ENCODE data around the gene PAPPA2. TPM values are rescaled to one million over a fixed set of nuclear protein-coding genes. Genes with fewer than 3 reads are reported as not detected.

PAPPA2 gene
- total RNA-seq, 1 experiment from 2014 or later = not detected

GRCh38 chr1:176568185-176568584, 105.2 kb downstream of the PAPPA2 start:
- intact Hi-C loops (cut with micrococcal nuclease) = no loop called here
- H3K4me2 ChIP-seq (ENCODE audit: low read length) = no peak overlapping the region
- no TSS peak for BruUV-seq (replicated peaks)
- no peaks in the 10 kb centered on the region for H3K9me3 ChIP-seq (ENCODE audit: low read length)
- H3K36me3 ChIP-seq (ENCODE audit: low read depth, low read length) = no peaks in the 10 kb centered on the region
- TF ChIP-seq EZH2phosphoT487 (IDR thresholded peaks at IDR 0.05; ENCODE audit: borderline replicate concordance, low read length) (no peak), CTCF (conservative IDR thresholded peaks at IDR 0.05; ENCODE audit: low read depth, low read length) (no peak), EZH2 (IDR thresholded peaks at IDR 0.05; ENCODE audit: low read length, unreplicated experiment) (no peak)
- no peaks in the 10 kb centered on the region for H4K20me1 ChIP-seq (ENCODE audit: low read length)
- ChIA-PET CTCF (no interaction called here), POLR2A (ENCODE audit: unreplicated experiment) (no interaction called here)
- H3K9ac ChIP-seq (ENCODE audit: low read length) = no peak overlapping the region
- H3K79me2 ChIP-seq (ENCODE audit: low read length) = no peaks in the 10 kb centered on the region
- ATAC-seq (no peak), DNase-seq (no peak)
- H3K27me3 ChIP-seq (ENCODE audit: low read length) = no peaks in the 10 kb centered on the region
- H3K27ac ChIP-seq (ENCODE audit: low read length) = no peak overlapping the region
- peaks cover 14% of the 10 kb centered on the region for H3K4me1 ChIP-seq (ENCODE audit: insufficient read depth, low read length)
- H2AFZ ChIP-seq (ENCODE audit: low read length) = no peak overlapping the region
- H3K9me2 ChIP-seq (replicated peaks; ENCODE audit: low read length) = no peaks in the 10 kb centered on the region
- H3K4me3 ChIP-seq (ENCODE audit: low read length) = no peak overlapping the region
- no peaks in the 10 kb centered on the region for H3F3A ChIP-seq (ENCODE audit: low read length, unreplicated experiment)

DNA sequence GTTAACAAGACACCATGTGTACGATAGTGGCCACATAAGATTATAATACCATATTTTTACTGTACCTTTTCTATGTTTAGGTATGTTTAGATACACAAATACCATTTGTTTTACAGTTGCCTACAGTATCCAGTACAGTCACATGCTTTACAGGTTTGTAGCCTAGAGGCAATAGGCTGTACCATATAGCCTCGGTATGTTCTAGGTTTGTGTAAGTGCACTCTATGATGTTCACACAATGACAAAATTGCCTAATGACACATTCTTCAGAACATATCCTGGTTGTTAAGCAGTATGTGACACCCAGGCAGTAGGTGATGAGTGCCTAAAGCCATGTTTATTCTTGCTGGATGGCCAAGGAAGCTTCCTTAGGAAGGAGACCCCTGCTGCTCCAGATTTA, 111.8 kb downstream of the PAPPA2 start:
- ChIA-PET POLR2A (ENCODE audit: unreplicated experiment) (no interaction called here), CTCF (no interaction called here)
- H3K4me3 ChIP-seq (ENCODE audit: low read length) = no peak overlapping the region
- H3K79me2 ChIP-seq (ENCODE audit: low read length) = no peaks in the 10 kb centered on the region
- no peak overlapping the region for H3K9ac ChIP-seq (ENCODE audit: low read length)
- ATAC-seq (no peak), DNase-seq (no peak)
- no peaks in the 10 kb centered on the region for H3K9me2 ChIP-seq (replicated peaks; ENCODE audit: low read length)
- intact Hi-C loops (cut with micrococcal nuclease) = no loop called here
- H3F3A ChIP-seq (ENCODE audit: low read length, unreplicated experiment) = no peaks in the 10 kb centered on the region
- H3K4me1 ChIP-seq (ENCODE audit: insufficient read depth, low read length) = no peaks in the 10 kb centered on the region
- no peaks in the 10 kb centered on the region for H3K36me3 ChIP-seq (ENCODE audit: low read depth, low read length)
- H3K27me3 ChIP-seq (ENCODE audit: low read length) = no peaks in the 10 kb centered on the region
- no peak overlapping the region for H3K27ac ChIP-seq (ENCODE audit: low read length)
- no TSS peak for BruUV-seq (replicated peaks)
- no peaks in the 10 kb centered on the region for H3K9me3 ChIP-seq (ENCODE audit: low read length)
- no peak overlapping the region for H3K4me2 ChIP-seq (ENCODE audit: low read length)
- TF ChIP-seq EZH2 (IDR thresholded peaks at IDR 0.05; ENCODE audit: low read length, unreplicated experiment) = no peak
- no peak for TF ChIP-seq CTCF (conservative IDR thresholded peaks at IDR 0.05; ENCODE audit: low read depth, low read length)
- TF ChIP-seq EZH2phosphoT487 (IDR thresholded peaks at IDR 0.05; ENCODE audit: borderline replicate concordance, low read length) = no peak
- no peaks in the 10 kb centered on the region for H4K20me1 ChIP-seq (ENCODE audit: low read length)
- no peak overlapping the region for H2AFZ ChIP-seq (ENCODE audit: low read length)

DNA sequence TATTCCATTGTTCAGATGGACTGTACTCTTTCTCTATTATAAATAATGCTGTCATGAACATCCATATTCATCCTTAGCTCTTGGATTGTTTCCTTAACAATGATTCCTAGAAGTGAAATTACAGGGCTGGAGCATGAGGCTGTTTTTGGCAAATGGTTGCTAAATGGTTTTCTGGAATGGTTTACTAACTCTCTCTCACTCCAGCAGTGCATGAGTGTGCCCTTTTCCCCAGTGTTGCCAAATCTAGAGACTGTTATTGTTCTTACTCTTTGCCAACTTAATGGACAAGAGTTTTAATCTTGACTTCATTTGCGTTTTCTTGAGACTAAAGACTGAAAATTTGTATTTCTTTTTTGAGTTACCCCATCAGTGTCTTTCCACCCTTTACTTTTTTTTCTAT, 113.0 kb downstream of the PAPPA2 start:
- CTCF ChIA-PET = no interaction called here
- no peaks in the 10 kb centered on the region for H4K20me1 ChIP-seq (ENCODE audit: low read length)
- H3K9ac ChIP-seq (ENCODE audit: low read length) = no peak overlapping the region
- H3K36me3 ChIP-seq (ENCODE audit: low read depth, low read length) = no peaks in the 10 kb centered on the region
- H3K4me2 ChIP-seq (ENCODE audit: low read length) = no peak overlapping the region
- H3K9me2 ChIP-seq (replicated peaks; ENCODE audit: low read length) = no peaks in the 10 kb centered on the region
- H3K9me3 ChIP-seq (ENCODE audit: low read length) = no peaks in the 10 kb centered on the region
- no peak for TF ChIP-seq EZH2phosphoT487 (IDR thresholded peaks at IDR 0.05; ENCODE audit: borderline replicate concordance, low read length)
- no peak for TF ChIP-seq EZH2 (IDR thresholded peaks at IDR 0.05; ENCODE audit: low read length, unreplicated experiment)
- TF ChIP-seq CTCF (conservative IDR thresholded peaks at IDR 0.05; ENCODE audit: low read depth, low read length) = no peak
- no peak overlapping the region for H3K4me3 ChIP-seq (ENCODE audit: low read length)
- ATAC-seq (no peak), DNase-seq (no peak)
- intact Hi-C loops (cut with micrococcal nuclease) = no loop called here
- H3F3A ChIP-seq (ENCODE audit: low read length, unreplicated experiment) = no peaks in the 10 kb centered on the region
- no peaks in the 10 kb centered on the region for H3K27me3 ChIP-seq (ENCODE audit: low read length)
- H3K27ac ChIP-seq (ENCODE audit: low read length) = no peak overlapping the region
- POLR2A ChIA-PET (ENCODE audit: unreplicated experiment) = no interaction called here
- no peaks in the 10 kb centered on the region for H3K79me2 ChIP-seq (ENCODE audit: low read length)
- H3K4me1 ChIP-seq (ENCODE audit: insufficient read depth, low read length) = no peaks in the 10 kb centered on the region
- H2AFZ ChIP-seq (ENCODE audit: low read length) = no peak overlapping the region
- BruUV-seq (replicated peaks) = no TSS peak
